Measurements from ENCODE around the gene ADARB2. TPM values are rescaled to one million over a fixed set of nuclear protein-coding genes. Genes with fewer than 3 reads are reported as not detected.

The ADARB2 gene
- total and polyA plus RNA-seq, 2 experiments from 2014 or later: 0.13 to 0.48 TPM

- no peak overlapping the region for H3K4me3 ChIP-seq
- WGBS (ENCODE audit: low lambda C conversion rate, missing lambda C conversion rate): 68% methylated on average over 21 of the region's 22 CpGs
- H3K9me3 ChIP-seq (ENCODE audit: low read depth): peaks cover 9% of the 10 kb centered on the region
- no peaks in the 10 kb centered on the region for H3K79me2 ChIP-seq
- no peaks in the 10 kb centered on the region for H3K36me3 ChIP-seq (replicated peaks; ENCODE audit: insufficient read depth, low read depth)
- no peak overlapping the region for H3K4me2 ChIP-seq
- H2AFZ ChIP-seq: no peak overlapping the region
- H3K27me3 ChIP-seq: no peaks in the 10 kb centered on the region
- H3K27ac ChIP-seq: no peak overlapping the region
- no peaks in the 10 kb centered on the region for H4K20me1 ChIP-seq (ENCODE audit: insufficient read depth, poor library complexity, severe bottlenecking)
- TF ChIP-seq CTCF (IDR thresholded peaks at IDR 0.05; ENCODE audit: poor library complexity) (no peak), EZH2phosphoT487 (IDR thresholded peaks at IDR 0.05; ENCODE audit: low read depth, severe bottlenecking, unreplicated experiment) (no peak), EZH2 (IDR thresholded peaks at IDR 0.05; ENCODE audit: borderline replicate concordance) (no peak)
- no peaks in the 10 kb centered on the region for H3K4me1 ChIP-seq (ENCODE audit: insufficient read depth)
- H3K9me2 ChIP-seq (replicated peaks; ENCODE audit: insufficient read depth): no peaks in the 10 kb centered on the region
- no peak for DNase-seq (ENCODE audit: low spot score)
Observed at GRCh38 chr10:1434912-1435692, 302.2 kb downstream of the ADARB2 start.

- no peaks in the 10 kb centered on the region for H3K4me1 ChIP-seq (ENCODE audit: insufficient read depth)
- H3K27me3 ChIP-seq: no peaks in the 10 kb centered on the region
- no peaks in the 10 kb centered on the region for H3K36me3 ChIP-seq (replicated peaks; ENCODE audit: insufficient read depth, low read depth)
- H3K27ac ChIP-seq: no peak overlapping the region
- no peak overlapping the region for H3K4me3 ChIP-seq
- no peak overlapping the region for H3K4me2 ChIP-seq
- WGBS (ENCODE audit: low lambda C conversion rate, missing lambda C conversion rate): 70% methylated on average over 11 of the region's 11 CpGs
- H2AFZ ChIP-seq: no peak overlapping the region
- no peaks in the 10 kb centered on the region for H3K79me2 ChIP-seq
- H3K9me2 ChIP-seq (replicated peaks; ENCODE audit: insufficient read depth): no peaks in the 10 kb centered on the region
- DNase-seq (ENCODE audit: low spot score): no peak
- H3K9me3 ChIP-seq (ENCODE audit: low read depth): peaks cover 9% of the 10 kb centered on the region
- no peaks in the 10 kb centered on the region for H4K20me1 ChIP-seq (ENCODE audit: insufficient read depth, poor library complexity, severe bottlenecking)
- no peak for TF ChIP-seq CTCF (IDR thresholded peaks at IDR 0.05; ENCODE audit: poor library complexity)
- no peak for TF ChIP-seq EZH2 (IDR thresholded peaks at IDR 0.05; ENCODE audit: borderline replicate concordance)
- TF ChIP-seq EZH2phosphoT487 (IDR thresholded peaks at IDR 0.05; ENCODE audit: low read depth, severe bottlenecking, unreplicated experiment): no peak
Observed at GRCh38 chr10:1434202-1434601, 303.1 kb downstream of the ADARB2 start.

GRCh38 chr10:1432161-1432560 lies 305.2 kb downstream of the ADARB2 start:
- H3K4me1 ChIP-seq (ENCODE audit: insufficient read depth): no peaks in the 10 kb centered on the region
- H4K20me1 ChIP-seq (ENCODE audit: insufficient read depth, poor library complexity, severe bottlenecking): no peaks in the 10 kb centered on the region
- no peak overlapping the region for H2AFZ ChIP-seq
- no peaks in the 10 kb centered on the region for H3K27me3 ChIP-seq
- WGBS (ENCODE audit: low lambda C conversion rate, missing lambda C conversion rate): 37% methylated on average over 3 of the region's 3 CpGs
- H3K4me3 ChIP-seq: no peak overlapping the region
- H3K4me2 ChIP-seq: no peak overlapping the region
- no peaks in the 10 kb centered on the region for H3K79me2 ChIP-seq
- H3K36me3 ChIP-seq (replicated peaks; ENCODE audit: insufficient read depth, low read depth): no peaks in the 10 kb centered on the region
- no peak for TF ChIP-seq CTCF (IDR thresholded peaks at IDR 0.05; ENCODE audit: poor library complexity)
- no peak for TF ChIP-seq EZH2phosphoT487 (IDR thresholded peaks at IDR 0.05; ENCODE audit: low read depth, severe bottlenecking, unreplicated experiment)
- TF ChIP-seq EZH2 (IDR thresholded peaks at IDR 0.05; ENCODE audit: borderline replicate concordance): no peak
- H3K9me3 ChIP-seq (ENCODE audit: low read depth): peaks cover 9% of the 10 kb centered on the region
- no peaks in the 10 kb centered on the region for H3K9me2 ChIP-seq (replicated peaks; ENCODE audit: insufficient read depth)
- DNase-seq (ENCODE audit: low spot score): no peak
- no peak overlapping the region for H3K27ac ChIP-seq

All from hepatocyte (in vitro differentiated cells).